GM19463 (cell line): ENCODE data around the gene BAIAP3.
"Not testable (repeated sequence)": the region's sequence is repeated elsewhere in the genome, so short reads cannot be mapped to it uniquely, and the experiment has no call there.

Experiments
- ATAC-seq: cut with Tn5 transposase; IDR thresholded peaks from one replicate; pipeline ENCODE4 v1.9.1; 2021; ENCODE audit warnings: mild to moderate bottlenecking, moderate library complexity; ENCODE audit not compliant: unreplicated experiment

BAIAP3 gene

GRCh38 chr16:1333149-1333812 lies at the start of gene BAIAP3:
BAIAP3 (plus strand) TSS chr16:1333645; CDS start chr16:1338550, 4,905 bp downstream.
- no peak for ATAC-seq

- no peak for ATAC-seq
These were observed 49.3 kb upstream of the BAIAP3 start for GRCh38 chr16:1283996-1284616.

- ATAC-seq, result no peak
These were observed 47.6 kb upstream of the BAIAP3 start for GRCh38 chr16:1285669-1286512.

GRCh38 chr16:1286513-1287094 lies 46.8 kb upstream of the BAIAP3 start:
- no peak for ATAC-seq

DNA sequence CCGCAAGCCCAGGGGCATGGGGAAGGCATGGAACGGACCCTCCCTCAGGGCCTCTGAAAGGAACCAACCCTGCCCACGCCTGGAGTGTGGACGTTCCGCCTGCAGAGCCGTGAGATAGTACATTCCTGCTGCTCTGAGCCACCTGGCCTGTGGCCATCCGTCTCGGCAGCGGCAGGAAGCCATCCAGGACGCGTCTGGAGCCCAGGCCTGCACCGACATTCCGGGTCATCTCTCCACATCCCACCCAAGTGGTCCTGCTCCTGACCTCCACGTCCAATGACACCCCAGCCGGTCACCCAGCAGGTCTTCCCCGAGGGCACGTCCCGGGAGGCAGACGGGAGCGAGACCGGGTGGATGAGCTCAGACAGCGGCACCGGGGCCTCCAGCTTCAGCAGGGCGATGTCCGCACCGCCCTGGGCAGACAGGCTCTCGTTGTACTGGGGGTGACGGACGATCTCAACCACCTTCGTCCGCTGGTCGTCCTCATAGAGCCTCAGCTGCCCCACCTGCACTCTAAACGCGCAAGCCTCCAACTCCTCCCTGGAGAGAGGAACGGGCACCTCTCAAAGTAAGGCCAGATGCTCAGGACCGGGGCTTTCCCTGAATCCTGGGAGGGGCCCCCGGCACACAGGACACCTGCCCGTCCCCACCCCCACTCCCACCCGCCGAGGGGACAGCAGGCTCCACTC lies 45.3 kb upstream of the BAIAP3 start:
- ATAC-seq, result no peak

DNA sequence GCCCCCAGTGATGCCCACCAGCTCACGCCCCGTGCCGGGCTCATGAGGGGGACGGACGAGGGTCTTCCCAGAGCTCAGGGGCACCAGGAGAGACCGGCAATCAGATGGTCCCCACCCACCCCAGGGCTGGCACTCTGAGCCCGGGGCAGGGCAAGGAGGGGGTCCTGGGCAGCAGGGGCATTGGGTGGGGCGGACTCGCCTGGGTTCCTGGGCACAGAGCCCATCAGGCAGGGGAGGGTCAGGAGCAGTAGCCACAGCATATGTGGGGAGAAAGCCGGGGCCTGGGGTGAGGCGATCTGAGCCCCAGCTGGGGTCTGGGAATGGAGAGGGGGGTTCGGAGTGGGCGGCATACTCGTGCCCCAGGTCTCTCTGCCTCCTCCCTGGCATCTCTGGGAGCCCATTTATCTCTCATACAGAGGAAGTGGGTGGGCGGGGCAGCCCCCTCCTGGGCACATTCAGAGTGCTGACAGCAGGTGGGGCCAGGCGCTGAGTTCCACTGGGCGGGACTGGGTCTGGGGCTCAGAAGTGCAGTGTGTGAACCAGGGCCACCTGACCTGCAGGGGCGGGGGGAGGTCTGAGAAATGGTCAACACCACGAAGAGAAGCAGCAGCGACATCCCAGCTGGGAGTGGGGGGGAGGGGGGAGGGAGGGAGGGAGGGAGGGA lies 44.5 kb upstream of the BAIAP3 start:
- no peak for ATAC-seq

GRCh38 chr16:1289477-1289866 lies 44.0 kb upstream of the BAIAP3 start:
- no peak for ATAC-seq

DNA sequence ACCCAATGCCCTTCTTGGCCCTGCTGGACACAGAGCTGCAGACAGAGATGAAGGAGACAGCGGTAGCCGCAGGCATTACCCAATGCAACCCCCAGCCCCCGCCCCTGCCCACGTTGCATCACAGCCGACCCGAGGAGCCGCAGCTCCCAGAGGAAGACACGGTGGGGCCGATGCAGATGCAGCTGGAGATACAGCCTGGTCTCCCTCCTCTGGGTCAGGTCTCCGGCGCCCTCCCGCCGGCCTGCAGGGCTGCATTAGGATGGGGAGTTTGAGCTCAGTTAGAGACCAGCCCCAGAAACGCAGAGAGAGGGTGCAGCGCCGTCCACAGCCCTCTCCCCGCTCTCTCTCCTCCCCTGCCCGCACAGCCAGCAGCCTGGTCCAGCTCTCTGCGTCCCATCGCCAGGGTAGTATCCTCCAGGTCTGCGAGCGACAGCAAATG lies 43.4 kb upstream of the BAIAP3 start:
- ATAC-seq, result no peak

- ATAC-seq, result no peak
These were observed 42.4 kb upstream of the BAIAP3 start for GRCh38 chr16:1290860-1291575.

- no peak for ATAC-seq
These were observed 41.9 kb upstream of the BAIAP3 start for GRCh38 chr16:1291576-1291974.

- ATAC-seq, result not testable (repeated sequence)
These were observed 41.2 kb upstream of the BAIAP3 start for GRCh38 chr16:1292208-1292607.

GRCh38 chr16:1292808-1293207 lies 40.6 kb upstream of the BAIAP3 start:
- ATAC-seq, result not testable (repeated sequence)

GRCh38 chr16:1293921-1294656 lies 39.4 kb upstream of the BAIAP3 start:
- no peak for ATAC-seq

DNA sequence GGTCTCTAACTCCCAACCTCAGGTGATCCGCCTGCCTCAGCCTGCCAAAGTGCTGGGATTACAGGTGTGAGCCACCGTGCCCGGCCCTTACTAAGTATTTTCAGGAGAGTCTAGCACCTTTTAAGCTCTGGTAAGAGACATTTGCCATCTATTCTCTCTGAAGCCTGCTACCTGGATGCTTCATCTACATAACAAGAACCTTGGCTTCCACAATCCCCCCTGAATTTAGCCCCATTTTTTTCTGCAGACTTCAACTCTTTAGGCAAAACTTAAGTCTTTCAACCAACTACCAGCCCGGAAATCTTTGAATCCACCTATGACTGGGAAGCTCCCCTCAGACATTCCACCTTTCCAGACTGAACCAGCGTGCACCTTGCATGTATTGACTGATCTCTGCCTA lies 38.0 kb upstream of the BAIAP3 start:
- no peak for ATAC-seq

DNA sequence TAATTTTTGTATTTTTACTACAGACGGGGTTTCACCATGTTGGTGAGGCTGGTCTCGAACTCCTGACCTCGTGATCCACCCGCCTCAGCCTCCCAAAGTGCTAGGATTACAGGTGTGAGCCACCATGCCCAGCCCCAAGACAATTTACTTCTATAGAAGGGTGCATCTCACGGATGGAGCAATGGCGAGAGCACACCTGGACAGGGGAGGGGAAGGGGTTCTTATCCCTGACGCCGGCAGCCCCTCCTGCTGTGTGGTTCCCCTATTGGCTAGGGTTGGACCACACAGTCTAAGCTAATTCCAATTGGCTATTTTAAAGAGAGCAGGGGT lies 36.8 kb upstream of the BAIAP3 start:
- not testable (repeated sequence) for ATAC-seq

DNA sequence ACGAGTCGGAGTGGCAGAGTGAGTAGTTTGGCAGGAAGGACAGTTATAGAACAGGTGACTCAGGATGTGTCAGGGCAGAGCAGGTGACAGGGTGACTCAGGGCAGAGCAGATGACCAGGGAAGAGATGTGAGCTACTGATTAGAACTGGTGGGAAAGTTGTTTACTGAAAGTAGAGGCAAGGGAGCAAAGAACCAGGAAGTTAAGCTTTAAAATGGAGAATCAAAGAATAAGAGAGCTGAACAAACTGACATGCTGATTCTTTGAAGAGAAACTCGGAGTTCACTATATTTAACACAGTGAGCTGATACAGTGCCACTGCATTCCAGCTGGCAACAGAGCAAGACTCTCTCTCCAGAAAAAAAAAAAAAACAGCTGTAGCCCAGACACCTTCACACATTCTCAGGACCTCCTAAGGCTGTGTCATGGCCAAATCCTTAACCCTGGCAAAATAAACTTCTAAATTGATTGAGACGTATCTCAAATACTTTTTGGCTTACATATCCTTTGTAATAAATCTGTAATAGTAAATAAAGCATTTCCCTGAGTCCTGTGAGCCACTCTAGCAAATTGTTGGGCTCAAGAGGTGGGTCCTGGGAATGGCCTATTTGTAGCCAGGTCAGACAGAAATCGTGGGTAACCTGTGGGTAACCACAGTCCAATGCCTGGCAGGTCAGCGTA lies 36.3 kb upstream of the BAIAP3 start:
- ATAC-seq, result no peak

- no peak for ATAC-seq
These were observed 35.0 kb upstream of the BAIAP3 start for GRCh38 chr16:1298406-1298805.

- no peak for ATAC-seq
These were observed 34.2 kb upstream of the BAIAP3 start for GRCh38 chr16:1299012-1299867.
